ENCODE measurements around the gene ZNF277. TPM values are rescaled to one million over a fixed set of nuclear protein-coding genes. Genes with fewer than 3 reads are reported as not detected.

ZNF277 gene
- total RNA-seq, 1 donor from 2014 or later = 77.0 TPM

DNA sequence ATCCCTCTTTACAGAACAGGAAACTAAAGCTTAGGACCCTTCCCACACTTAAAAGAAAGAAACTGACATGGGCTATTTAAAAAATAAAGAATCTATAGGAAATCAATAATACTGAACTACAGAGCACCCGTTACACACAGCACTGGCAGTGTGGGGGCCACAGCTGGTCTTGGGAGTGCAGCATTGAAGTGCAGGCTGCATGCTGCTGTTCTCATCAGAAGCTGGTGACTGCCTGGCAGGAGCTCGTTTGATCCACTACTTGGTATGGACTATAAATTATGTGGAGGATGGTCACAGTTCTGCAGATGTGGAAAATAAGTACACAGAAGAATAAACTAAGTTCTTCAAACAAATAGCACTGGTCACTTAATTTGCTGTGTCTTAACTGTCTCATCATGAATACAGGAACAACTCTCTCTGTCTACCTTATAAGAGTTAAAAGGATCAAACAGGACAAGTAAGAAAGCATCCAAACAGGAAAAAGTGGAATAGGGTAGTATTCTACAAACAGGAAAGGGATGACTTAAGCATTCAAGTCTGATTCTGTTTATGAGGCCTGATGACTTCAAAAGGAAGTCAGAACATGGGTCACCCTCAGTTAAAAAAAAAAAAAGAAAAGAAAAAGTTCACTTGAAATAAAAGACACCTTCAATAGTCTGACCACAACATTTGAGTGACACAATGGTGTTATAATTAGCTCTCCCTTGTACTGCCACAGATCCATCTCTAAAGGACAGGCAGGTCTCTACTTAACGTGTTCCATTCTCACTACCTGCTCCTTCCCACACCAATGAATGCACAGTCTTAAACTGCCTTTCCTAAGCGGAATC, 21.3 kb upstream of the ZNF277 start:
- no peak for DNase-seq

DNA sequence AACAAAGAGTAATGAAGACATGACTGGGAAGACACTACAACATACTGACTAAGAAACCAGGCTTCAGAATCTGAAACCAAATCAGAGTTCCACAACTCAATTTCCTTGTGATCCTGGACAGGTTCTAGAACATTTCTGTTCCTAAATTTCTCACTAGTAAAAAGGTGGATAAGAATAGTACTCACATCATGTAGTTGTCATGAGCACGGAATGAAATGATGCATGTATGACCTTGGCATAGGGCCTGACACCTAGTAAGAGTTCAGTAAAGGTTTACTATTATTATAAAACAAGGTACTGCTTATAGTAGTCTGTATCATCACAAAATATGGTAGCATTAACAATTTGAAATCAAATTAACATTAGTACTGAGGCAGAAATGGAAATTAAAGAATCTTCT, 20.2 kb upstream of the ZNF277 start:
- no peak for DNase-seq

DNA sequence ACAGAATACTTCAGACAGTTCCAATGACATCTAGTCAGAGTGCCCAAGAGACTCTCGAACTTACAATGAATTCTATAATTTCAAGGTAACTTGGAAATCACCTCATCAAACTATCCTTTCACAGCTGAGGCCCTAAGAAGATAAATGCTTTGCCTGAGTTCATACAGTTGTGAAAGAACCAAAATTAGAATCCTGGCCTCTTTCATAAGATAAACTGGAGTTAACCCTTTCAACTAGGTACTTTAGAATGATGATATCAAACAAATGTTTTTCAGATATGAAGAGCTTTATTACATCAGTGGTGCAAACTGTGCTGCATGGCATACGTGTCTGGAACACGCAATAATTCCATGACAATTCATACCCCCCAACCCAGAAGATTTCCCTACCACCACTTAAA, 18.2 kb upstream of the ZNF277 start:
- DNase-seq = no peak

DNA sequence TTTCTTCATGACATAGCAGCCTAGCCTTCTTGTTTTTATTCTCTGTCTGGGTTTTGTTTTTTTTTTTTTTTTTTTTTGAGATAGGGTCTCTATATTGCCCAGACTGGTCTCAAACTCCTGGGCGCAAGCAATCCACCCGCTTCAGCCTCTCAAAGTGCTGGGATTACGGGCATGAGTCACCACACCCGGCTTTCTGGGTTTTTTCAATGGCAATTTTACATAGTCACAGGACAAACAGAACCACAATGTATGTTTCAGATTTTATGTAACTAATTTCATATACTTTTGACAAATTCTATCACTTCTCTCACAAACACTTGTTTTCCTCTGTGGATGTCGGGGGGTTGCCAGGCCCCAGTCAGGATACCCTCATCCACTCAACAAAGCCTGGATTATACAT, 16.8 kb upstream of the ZNF277 start:
- DNase-seq = no peak

DNA sequence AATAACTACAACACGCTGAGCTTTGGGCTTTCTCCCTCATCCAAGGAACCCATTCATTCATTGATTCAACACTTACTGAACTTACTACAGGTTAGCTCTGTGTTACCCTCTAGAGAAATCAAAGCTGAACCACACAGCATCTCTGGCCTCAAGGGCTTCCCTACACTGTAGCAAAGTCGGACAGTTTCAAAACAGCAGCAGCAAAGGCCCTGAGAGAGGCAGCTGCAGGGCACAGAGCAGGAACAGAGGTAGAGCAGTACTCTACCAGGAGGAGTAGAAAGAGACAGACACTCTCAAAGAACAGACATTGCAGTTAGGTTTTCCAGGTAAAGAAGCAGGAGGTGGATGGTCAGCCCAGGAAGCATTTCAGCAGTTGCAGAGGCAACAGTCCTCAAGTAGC, 16.4 kb upstream of the ZNF277 start:
- DNase-seq = no peak

DNA sequence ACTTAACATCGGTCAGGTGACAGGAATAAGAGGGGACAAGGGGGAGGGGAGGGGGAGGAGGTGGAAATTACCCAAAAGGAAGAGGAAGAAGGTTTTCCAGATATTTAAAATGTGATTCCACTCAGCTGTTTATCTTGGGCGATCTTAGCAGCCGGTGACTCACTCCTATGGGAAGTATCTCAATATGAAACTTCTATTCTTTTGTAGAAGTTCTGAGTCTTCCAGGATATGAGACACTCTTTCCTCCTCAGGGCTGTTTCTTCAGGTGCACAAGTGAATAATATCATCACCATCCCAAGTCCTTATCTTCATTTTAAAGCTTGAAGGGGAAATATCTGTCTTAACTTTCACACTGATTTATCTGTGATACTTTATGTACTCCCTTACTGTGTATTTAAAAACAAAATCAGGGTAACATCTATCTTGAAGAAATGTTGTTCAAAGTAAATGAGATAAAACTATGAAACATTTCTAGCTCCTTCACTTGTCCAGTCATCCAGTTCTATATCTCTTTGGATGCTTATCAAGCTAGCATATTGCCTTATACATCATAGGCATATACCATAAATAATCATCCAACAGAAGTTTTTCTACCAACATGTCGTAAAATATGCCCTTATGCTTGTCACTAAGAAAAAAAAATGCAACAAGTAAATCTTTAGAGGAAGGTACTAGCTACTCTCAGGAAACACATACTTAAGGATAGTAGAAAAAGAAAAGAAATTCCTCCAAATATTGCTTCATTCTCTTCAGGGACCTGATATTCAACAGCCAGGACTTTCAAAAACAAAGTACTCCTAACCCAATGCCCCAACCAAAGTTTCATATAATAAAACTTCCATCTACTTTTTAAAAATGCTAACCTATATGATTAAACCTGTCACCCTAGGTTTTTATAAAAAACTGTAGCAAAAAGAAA, 14.0 kb upstream of the ZNF277 start:
- no peak for DNase-seq

DNA sequence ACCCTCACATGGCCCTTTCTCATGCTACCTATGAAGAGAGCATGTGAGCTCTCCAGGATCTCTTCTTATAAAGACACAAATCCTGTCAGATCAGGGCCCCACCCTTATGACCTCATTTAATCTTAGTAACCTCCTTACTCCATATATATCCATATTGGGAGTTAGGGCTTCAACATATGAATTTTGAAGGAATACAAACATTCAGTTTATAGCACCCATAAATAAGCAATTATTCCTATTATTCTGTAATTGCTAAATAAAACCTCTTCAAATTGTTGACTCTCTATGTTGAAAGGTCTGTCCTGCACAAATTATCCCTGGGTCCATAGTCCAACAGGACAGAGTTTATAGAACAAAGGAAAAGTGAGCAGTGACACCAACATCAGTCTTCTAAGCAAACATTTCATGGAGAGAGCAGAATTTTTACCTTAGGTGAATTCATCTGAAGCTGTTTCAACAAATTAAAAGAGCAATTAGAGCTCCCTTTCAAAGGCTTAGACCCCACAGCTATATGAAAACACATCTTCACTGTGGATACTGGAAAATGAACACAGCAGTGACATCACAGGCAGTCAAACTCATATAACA, 12.5 kb upstream of the ZNF277 start:
- no peak for DNase-seq

DNA sequence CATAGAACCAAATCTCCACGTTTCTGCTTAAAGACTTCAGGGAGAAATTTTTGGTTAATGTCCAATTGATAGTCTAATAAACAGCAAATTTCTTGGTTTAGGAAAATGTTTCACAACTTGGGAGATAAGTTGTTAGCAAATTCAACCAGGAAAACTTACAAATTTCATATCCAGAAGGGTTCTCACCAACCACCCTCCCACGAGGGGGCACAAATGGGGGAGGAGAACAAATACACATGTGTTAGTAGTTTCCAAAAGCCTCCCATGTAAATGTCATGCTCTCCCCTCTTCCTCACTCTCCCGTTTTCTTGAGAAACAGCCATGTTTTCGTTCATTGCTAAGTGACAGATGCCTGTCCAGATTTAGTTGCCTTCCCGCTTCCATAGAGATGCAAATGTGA, 10.8 kb upstream of the ZNF277 start:
- DNase-seq = no peak

DNA sequence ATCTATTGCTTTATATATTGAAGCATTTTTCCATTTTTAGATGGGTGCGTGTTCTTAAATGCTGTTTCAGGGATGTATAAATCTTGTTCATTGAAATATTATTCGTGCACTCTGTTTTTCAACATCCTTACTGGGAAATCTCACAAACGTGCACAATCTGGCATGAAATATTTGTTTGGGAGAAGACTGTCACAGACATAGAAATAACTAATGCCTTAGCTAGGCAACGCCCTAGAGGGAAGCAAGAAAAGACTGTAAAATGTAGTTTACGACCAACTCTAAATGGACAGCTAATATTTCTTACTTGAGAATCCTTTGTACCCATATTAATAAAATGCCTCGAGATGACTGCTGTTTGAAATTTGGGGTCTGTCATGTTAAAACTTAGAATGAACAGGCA, 9.2 kb upstream of the ZNF277 start:
- DNase-seq = no peak

DNA sequence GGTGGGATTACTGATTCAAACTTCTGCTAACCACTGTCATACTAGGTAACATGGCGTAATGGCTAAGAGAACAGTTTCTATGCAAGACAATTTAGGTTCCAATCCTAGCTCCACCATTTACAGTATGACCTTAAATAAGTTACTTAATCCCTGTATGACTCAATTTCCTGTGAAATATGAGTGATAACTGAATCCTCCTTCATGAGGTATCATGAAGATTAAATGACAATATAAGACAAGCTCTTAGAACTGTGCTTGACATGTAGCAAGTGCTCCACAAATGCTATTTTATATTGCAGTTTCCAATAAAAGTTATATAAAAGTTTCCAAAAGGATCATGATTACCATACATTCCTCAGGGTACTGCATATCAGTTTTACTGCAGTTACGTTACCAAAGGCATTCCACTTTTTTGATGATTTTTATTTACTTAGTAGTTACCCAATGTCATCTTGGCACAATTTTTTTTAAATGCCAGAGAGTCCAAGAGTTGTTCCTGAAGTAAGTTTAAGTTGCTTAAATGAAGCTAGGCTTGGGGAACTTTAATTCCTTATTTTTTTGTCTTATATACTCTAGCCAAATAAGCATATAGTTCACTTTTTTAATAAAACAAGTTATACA, 7.3 kb upstream of the ZNF277 start:
- DNase-seq = no peak

DNA sequence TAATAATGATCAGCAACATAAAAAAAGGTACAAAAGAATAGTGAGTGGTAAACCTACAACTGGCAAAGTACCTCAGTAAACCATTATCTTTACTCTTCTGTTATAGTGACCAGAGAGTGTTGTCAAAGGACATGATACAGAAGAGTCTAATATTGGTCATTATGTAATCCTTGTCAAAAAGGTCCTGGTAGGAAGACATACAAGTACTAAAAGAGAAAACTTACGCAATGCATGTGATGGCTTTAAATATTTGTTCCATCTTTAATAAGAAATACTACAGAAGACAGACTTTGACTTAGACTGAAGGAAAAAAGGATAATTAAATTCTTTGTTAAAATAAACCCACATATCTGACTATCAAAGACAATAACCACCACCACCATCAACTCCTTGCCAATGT, 6.8 kb upstream of the ZNF277 start:
- DNase-seq = no peak

DNA sequence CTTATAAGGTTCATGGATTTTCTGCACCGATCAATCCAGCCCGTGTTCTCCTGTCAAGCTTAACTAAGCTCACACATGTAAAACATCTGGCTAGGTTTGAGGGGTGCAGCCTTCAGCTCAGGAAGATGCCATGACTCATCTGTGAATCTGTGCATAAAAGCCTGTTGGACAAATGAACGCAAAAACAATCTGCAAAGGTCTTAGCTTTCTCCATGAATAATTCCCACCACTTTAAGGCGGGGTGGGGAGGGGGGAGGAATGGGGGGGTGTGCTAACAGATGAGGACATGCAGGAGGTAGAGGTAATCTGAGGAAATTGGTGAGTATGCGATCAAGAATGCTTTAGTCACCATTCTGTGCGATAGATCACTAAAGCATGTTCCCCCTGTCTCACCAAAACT, 5.1 kb upstream of the ZNF277 start:
- no peak for DNase-seq

DNA sequence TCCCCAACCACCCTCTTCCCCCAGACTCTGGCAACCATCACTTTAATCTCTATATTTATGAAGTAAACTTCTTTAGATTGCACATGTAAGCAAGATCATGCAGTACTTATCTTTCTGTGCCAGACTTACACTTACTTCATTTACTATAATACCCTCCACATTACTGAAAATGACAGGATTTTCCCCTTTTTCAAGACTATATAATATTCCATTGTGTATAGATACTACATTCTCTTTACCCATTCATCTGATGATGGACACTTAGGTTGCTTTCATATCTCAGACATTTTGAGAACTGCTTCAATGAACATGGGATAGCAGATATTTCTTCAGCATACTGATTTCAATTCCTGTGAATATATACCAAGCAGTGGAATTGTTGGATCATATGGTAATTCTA, 4.7 kb upstream of the ZNF277 start:
- DNase-seq = no peak

DNA sequence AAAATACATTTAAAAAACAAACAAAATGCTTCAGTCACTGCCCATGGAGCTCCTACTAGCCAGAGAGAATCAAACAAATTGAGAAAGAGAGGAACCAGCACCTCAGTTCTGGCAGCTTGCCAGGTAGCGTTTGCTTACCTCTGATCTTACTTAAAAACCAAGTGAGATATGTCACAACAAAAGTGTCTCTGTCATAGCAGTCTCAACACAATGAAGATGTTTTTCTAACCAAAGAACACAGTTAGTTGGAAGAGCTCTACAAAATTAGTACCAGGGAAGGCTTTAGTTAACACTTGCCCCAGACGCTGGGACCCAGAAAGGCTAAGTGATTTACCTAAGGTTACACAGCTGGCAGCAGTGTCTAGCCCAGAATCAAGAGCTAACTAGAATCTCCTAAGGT, 3.7 kb upstream of the ZNF277 start:
- no peak for DNase-seq

DNA sequence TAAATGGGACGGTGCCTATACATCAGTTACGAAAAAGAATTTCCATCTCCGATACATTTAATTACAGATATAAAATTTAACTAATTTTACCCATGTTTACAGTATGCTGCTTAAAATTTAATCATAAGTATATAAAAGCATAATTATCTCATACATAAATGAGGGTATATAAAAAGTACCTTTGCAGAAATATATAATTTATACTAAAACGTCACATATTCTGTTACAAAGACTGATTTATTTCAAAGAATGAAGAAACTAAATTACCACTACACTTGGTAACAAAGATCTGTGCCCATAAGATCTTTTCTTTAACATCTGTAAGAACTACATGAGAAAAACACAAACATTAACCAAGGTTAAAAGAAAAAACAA, 3.1 kb upstream of the ZNF277 start:
- no peak for DNase-seq

DNA sequence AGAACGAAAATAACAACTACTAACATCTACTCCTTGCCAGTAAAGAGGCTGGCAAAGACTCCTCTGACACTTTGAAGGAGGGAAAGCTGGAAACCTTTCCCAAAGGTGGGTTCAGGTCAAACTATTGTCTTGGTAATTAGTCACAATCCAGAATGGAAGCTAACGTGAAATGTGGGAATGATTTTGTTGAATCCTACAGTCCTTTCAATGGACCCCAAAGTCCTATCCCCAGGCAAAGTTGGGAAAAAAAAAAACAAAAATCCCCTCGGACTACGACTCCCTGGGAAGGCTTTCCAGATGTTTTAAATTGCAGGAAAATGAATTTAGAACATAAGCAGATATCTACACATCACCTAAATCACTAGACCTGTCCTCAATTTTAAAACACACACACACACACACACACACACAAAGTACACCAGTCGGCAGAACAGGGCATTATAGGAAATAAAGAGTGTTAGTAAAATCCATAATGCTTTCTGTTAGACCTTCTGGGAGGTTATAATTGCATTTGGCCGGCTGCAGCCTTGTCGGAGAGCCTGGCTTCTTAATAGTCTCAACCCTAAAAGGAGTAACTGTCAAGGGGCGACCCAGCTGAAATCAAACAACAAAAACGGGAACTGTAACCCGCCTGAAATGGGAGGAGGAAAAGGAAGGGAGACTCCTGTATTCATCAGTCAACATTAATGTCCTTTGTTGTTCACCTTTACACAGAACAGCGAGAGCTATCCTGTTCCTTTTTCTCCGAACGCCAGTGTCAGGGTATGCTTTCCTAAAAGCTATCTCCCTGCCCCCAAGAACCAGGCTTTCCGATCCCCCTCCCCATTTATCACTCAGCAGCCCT, 1.8 kb upstream of the ZNF277 start:
- DNase-seq = no peak

DNA sequence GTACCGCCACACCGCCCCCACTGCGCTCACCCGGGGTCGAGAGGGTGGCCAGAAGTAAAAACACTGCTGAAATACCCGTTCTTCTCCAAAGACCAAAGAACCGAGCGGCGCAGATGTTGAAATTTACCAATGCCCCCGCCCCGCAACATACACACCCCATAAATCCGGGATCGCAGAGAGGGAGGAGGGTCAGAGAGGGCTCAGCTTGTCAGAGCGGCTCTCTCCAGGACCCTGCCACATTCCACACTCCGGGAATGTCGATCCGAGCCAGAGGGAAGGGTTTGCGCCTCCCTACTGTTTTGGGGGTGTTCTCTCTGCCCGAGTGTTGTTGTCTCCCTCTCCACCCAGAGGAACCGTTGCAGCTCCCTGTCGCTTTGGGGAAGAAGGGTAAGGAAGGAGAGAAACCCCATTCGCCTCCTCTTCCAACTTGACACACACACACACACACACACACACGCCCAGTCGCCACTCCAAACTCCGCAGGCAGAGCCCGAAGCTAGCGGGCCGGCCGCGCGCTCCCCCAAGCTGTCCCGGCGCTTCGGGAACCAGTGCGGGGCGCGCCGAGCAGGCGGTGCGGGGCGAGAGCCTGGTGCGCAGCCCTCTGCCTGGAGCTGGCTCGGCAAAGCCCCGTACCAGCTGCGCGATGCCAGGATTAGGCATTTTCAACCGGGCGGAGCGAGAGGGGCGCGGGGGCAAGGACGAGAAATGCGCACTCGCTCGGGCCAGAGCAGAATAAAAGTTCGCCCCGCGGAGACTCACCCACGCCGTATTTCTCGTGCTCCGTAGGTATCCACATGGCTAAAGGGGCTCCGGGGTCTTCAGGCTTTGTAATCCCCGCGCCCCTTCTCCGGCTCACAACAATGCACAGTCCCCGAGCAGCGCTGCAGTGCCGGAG, 905 bp upstream of the ZNF277 start:
- DNase-seq = peak; percentile 54

DNA sequence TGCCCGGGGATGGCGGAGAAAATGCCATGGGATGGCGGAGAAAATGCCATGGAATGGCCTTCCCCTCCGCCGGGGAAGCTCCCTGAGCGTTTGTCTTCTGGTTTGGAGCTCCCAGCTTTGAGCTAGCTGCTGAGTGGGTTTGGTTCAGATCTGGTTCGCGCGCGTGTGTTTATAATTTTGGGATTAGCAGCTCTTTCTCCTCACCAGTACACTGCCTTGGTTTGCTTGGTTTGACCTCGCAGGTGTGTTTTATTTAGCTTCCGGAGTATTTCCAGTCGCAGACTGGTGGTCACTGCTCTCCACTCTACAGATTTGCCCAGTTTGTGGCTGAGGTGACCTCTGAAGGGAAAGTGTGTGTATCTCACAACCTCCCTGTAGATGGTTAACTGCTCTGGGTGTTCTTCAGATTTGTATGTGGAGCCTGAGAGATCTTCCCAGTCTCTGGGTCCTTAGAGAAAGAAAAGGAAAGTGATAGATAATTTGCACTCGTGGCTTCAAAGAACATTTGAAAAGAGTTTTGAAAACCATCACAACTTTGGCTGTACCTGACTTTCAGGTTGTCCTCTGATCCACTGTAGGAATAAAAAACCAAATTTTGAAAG, 597 bp downstream of the ZNF277 start:
- DNase-seq = no peak

DNA sequence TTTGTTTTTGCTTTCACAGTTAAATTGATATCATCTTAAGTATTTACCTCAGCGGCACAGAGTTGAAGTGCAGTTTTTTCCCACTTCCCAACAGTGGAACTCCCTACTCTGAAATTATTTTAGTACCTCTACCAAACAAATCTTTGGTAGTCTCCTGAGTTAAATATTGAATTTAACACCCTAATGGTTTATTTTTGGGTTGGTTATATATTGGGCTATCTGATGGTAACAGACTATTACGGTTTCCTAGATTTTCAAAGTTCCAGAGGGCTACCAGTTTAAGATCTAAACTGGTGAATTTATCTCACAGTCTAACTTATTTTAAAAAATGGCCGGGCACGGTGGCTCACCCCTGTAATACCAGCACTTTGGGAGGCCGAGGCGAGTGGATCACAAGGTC, 1.3 kb downstream of the ZNF277 start:
- DNase-seq = no peak

DNA sequence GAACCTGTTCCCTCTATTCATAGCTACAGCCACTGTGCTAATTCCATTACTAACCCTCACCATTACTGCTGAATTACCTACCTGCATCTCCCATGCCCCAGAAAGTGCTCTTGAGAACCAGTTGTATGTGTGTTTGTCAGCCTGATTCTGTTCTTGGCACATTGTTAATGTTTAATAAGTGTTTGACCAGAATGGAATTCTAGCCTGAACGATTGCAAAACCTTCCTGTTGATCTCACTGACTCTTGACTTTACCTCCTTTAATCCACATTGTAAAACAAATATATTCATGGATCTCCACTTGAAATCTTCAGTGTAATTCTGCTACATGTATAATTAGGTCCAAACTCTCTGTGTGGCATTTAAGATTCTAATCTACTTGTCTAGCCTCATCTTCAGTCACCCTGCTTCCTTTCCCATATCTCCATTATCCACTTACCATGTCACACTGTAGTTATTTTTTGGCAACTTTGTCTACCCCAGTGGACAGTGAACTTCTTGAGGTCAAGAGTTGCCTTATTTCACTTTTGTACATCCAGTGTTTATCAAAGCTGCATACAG, 4.9 kb downstream of the ZNF277 start:
- no peak for DNase-seq
